ENCODE data around the gene IL12RB2. TPM values are rescaled to one million over a fixed set of nuclear protein-coding genes. Genes with fewer than 3 reads are reported as not detected.
A peak's percentile ranks its signal among the peaks of the same experiment; 100 is the strongest.

Gene IL12RB2
- total and polyA plus RNA-seq, 2 donors (not counting 1 experiment from before 2014, with no cell fraction given) = 0.01 TPM; not detected in 1

- Histone ChIP-seq H3K4me1 (ENCODE audit: control insufficient read depth, extremely low read depth, insufficient read depth, low read length) (no peaks in the 10 kb centered on the region), H3K4me3 (replicated peaks in 1 of 4; ENCODE audit: control extremely low read depth in 1 of 4, insufficient read depth in 1 of 4, low read depth in 3 of 4, low read length in 4 of 4) (no peak overlapping the region), H3K27ac (ENCODE audit: insufficient read depth, low read length) (no peak overlapping the region), H4K20me1 (ENCODE audit: control insufficient read depth, extremely low read depth, insufficient read depth, low read length) (no peaks in the 10 kb centered on the region), H2AFZ (ENCODE audit: low read length) (no peak overlapping the region), H3K27me3 (ENCODE audit: control insufficient read depth, insufficient read depth, low read length) (no peaks in the 10 kb centered on the region), H3K9ac (ENCODE audit: insufficient read depth, low read length) (no peak overlapping the region), H3K36me3 (ENCODE audit: control insufficient read depth, insufficient read depth, low read length) (no peaks in the 10 kb centered on the region), H3K79me2 (ENCODE audit: control insufficient read depth, insufficient read depth, low read length) (no peaks in the 10 kb centered on the region), H3K9me3 (ENCODE audit: control insufficient read depth, insufficient read depth, low read depth, low read length) (no peaks in the 10 kb centered on the region), H3K4me2 (ENCODE audit: extremely low read depth, insufficient read depth, low read length) (no peak overlapping the region)
- DNase-seq (ENCODE audit: low read depth in 2 of 2) = peak; percentile 23 to 42
- no peak for TF ChIP-seq EZH2 (IDR thresholded peaks at IDR 0.05; ENCODE audit: low read length, missing control alignments)
- peak in 1 of 2 donors; percentile 19 for TF ChIP-seq CTCF (conservative IDR thresholded peaks at IDR 0.05 in 1 of 2, IDR thresholded peaks at IDR 0.05 in 1 of 2; ENCODE audit: low read depth in 1 of 2, low read length in 2 of 2)
Measured at GRCh38 chr1:67367370-67368045, 59.8 kb downstream of the IL12RB2 start.

- no peak overlapping the region for H3K4me2 ChIP-seq (ENCODE audit: extremely low read depth, insufficient read depth, low read length)
- H3K27ac ChIP-seq (ENCODE audit: insufficient read depth, low read length) = no peak overlapping the region
- no peaks in the 10 kb centered on the region for H4K20me1 ChIP-seq (ENCODE audit: control insufficient read depth, extremely low read depth, insufficient read depth, low read length)
- no peaks in the 10 kb centered on the region for H3K9me3 ChIP-seq (ENCODE audit: control insufficient read depth, insufficient read depth, low read depth, low read length)
- H3K9ac ChIP-seq (ENCODE audit: insufficient read depth, low read length) = no peak overlapping the region
- no peak overlapping the region for H2AFZ ChIP-seq (ENCODE audit: low read length)
- H3K4me3 ChIP-seq (replicated peaks in 1 of 4; ENCODE audit: control extremely low read depth in 1 of 4, insufficient read depth in 1 of 4, low read depth in 3 of 4, low read length in 4 of 4) = no peak overlapping the region
- no peaks in the 10 kb centered on the region for H3K79me2 ChIP-seq (ENCODE audit: control insufficient read depth, insufficient read depth, low read length)
- H3K4me1 ChIP-seq (ENCODE audit: control insufficient read depth, extremely low read depth, insufficient read depth, low read length) = no peaks in the 10 kb centered on the region
- TF ChIP-seq EZH2 (IDR thresholded peaks at IDR 0.05; ENCODE audit: low read length, missing control alignments) = no peak
- TF ChIP-seq CTCF (conservative IDR thresholded peaks at IDR 0.05 in 1 of 2, IDR thresholded peaks at IDR 0.05 in 1 of 2; ENCODE audit: low read depth in 1 of 2, low read length in 2 of 2) = no peak
- no peaks in the 10 kb centered on the region for H3K27me3 ChIP-seq (ENCODE audit: control insufficient read depth, insufficient read depth, low read length)
- no peaks in the 10 kb centered on the region for H3K36me3 ChIP-seq (ENCODE audit: control insufficient read depth, insufficient read depth, low read length)
- no peak for DNase-seq (ENCODE audit: low read depth in 2 of 2)
Measured at GRCh38 chr1:67368046-67368514, 60.4 kb downstream of the IL12RB2 start.

GRCh38 chr1:67371043-67371442 is 63.4 kb downstream of the IL12RB2 start:
- TF ChIP-seq EZH2 (IDR thresholded peaks at IDR 0.05; ENCODE audit: low read length, missing control alignments) (no peak), CTCF (conservative IDR thresholded peaks at IDR 0.05 in 1 of 2, IDR thresholded peaks at IDR 0.05 in 1 of 2; ENCODE audit: low read depth in 1 of 2, low read length in 2 of 2) (no peak)
- no peak for DNase-seq (ENCODE audit: low read depth in 2 of 2)
- Histone ChIP-seq H3K9ac (ENCODE audit: insufficient read depth, low read length) (no peak overlapping the region), H2AFZ (ENCODE audit: low read length) (no peak overlapping the region), H3K79me2 (ENCODE audit: control insufficient read depth, insufficient read depth, low read length) (no peaks in the 10 kb centered on the region), H3K27ac (ENCODE audit: insufficient read depth, low read length) (no peak overlapping the region), H4K20me1 (ENCODE audit: control insufficient read depth, extremely low read depth, insufficient read depth, low read length) (no peaks in the 10 kb centered on the region), H3K36me3 (ENCODE audit: control insufficient read depth, insufficient read depth, low read length) (no peaks in the 10 kb centered on the region), H3K4me1 (ENCODE audit: control insufficient read depth, extremely low read depth, insufficient read depth, low read length) (no peaks in the 10 kb centered on the region), H3K4me3 (replicated peaks in 1 of 4; ENCODE audit: control extremely low read depth in 1 of 4, insufficient read depth in 1 of 4, low read depth in 3 of 4, low read length in 4 of 4) (no peak overlapping the region), H3K27me3 (ENCODE audit: control insufficient read depth, insufficient read depth, low read length) (no peaks in the 10 kb centered on the region), H3K9me3 (ENCODE audit: control insufficient read depth, insufficient read depth, low read depth, low read length) (no peaks in the 10 kb centered on the region), H3K4me2 (ENCODE audit: extremely low read depth, insufficient read depth, low read length) (no peak overlapping the region)
